SK-N-SH treated with all-trans-retinoic acid at 6 μM for 48 hours (cell line): ENCODE data around the gene SIRT4.

ENCODE experiments used
- ATAC-seq: fragments of 200-7000 bp; cut with Tn5 transposase; 3 replicates; pipeline ENCODE4 v1.9.1; 2020; ENCODE audit warnings: mild to moderate bottlenecking, moderate library complexity
- ARNTL ChIP-seq: fragments of 450-650 bp; formaldehyde crosslinking; IDR thresholded peaks from 2 replicates; pipeline ENCODE4 v1.5.0; 2020; ENCODE audit warnings: low read depth, mild to moderate bottlenecking, moderate library complexity, borderline replicate concordance
- BACH2 ChIP-seq: fragments of 250-450 bp; sonication (Bioruptor Pico); IDR thresholded peaks from 2 replicates; pipeline ENCODE4 v1.9.0; 2021; ENCODE audit warnings: mild to moderate bottlenecking, borderline replicate concordance
- CSDC2 ChIP-seq: fragments of 250-450 bp; sonication (Bioruptor Pico); IDR thresholded peaks from 2 replicates; pipeline ENCODE4 v1.5.0; 2020; ENCODE audit warnings: mild to moderate bottlenecking, moderate library complexity
- CSRNP3 ChIP-seq: fragments of 250-450 bp; sonication (Bioruptor Pico); IDR thresholded peaks from 2 replicates; pipeline ENCODE4 v1.5.1; 2021; ENCODE audit warnings: mild to moderate bottlenecking, moderate library complexity
- ESRRG ChIP-seq: fragments of 250-450 bp; sonication (Bioruptor Pico); IDR thresholded peaks from 2 replicates; pipeline ENCODE4 v1.6.1; 2021; ENCODE audit warnings: mild to moderate bottlenecking
- GLIS3 ChIP-seq: fragments of 250-450 bp; sonication (Bioruptor Pico); IDR thresholded peaks from 2 replicates; pipeline ENCODE4 v1.5.0; 2020; ENCODE audit warnings: mild to moderate bottlenecking, moderate library complexity
- ISL1 ChIP-seq: fragments of 250-450 bp; sonication (Bioruptor Pico); IDR thresholded peaks from 2 replicates; pipeline ENCODE4 v2.1.2; 2022; ENCODE audit warnings: mild to moderate bottlenecking, moderate library complexity
- OSR1 ChIP-seq: fragments of 250-450 bp; sonication (Bioruptor Pico); IDR thresholded peaks from 2 replicates; pipeline ENCODE4 v1.8.0; 2022; ENCODE audit warnings: moderate library complexity, mild to moderate bottlenecking, inconsistent platforms
- POU6F1 ChIP-seq: fragments of 250-450 bp; sonication (Bioruptor Pico); IDR thresholded peaks from 2 replicates; pipeline ENCODE4 v1.8.0; 2021; ENCODE audit warnings: low read depth, mild to moderate bottlenecking, moderate library complexity, borderline replicate concordance
- RARB ChIP-seq: fragments of 250-450 bp; sonication (Bioruptor Pico); IDR thresholded peaks from 2 replicates; pipeline ENCODE4 v1.8.0; 2021; ENCODE audit warnings: mild to moderate bottlenecking, moderate library complexity
- SNAI2 ChIP-seq: fragments of 250-450 bp; sonication (Bioruptor Pico); IDR thresholded peaks from 2 replicates; pipeline ENCODE4 v1.5.0; 2020; ENCODE audit warnings: mild to moderate bottlenecking, moderate library complexity
- TCF4 ChIP-seq: fragments of 250-450 bp; sonication (Bioruptor Pico); IDR thresholded peaks from 2 replicates; pipeline ENCODE4 v1.8.0; 2021; ENCODE audit warnings: mild to moderate bottlenecking, moderate library complexity, borderline replicate concordance
- TOX ChIP-seq: fragments of 250-450 bp; sonication (Bioruptor Pico); IDR thresholded peaks from 2 replicates; pipeline ENCODE4 v1.8.0; 2021; ENCODE audit warnings: mild to moderate bottlenecking, moderate library complexity, borderline replicate concordance
- TSHZ2 ChIP-seq: fragments of 250-450 bp; sonication (Bioruptor Pico); IDR thresholded peaks from 2 replicates; pipeline ENCODE4 v1.5.0; 2020; ENCODE audit warnings: mild to moderate bottlenecking, moderate library complexity
- ZC3H10 ChIP-seq: fragments of 250-450 bp; sonication (Bioruptor Pico); IDR thresholded peaks from 2 replicates; pipeline ENCODE4 v1.5.1; 2021; ENCODE audit warnings: mild to moderate bottlenecking, moderate library complexity
- ZFP3 ChIP-seq: fragments of 250-450 bp; sonication (Bioruptor Pico); IDR thresholded peaks from 2 replicates; pipeline ENCODE4 v1.5.0; 2020; ENCODE audit warnings: mild to moderate bottlenecking, moderate library complexity
- ZFP30 ChIP-seq: fragments of 450-650 bp; formaldehyde crosslinking; IDR thresholded peaks from 2 replicates; pipeline ENCODE4 v1.5.0; 2022; ENCODE audit warnings: mild to moderate bottlenecking, moderate library complexity
- ZNF565 ChIP-seq: fragments of 450-650 bp; formaldehyde crosslinking; conservative IDR thresholded peaks from 2 replicates; pipeline ENCODE4 v1.5.0; 2020; ENCODE audit warnings: low read depth, mild to moderate bottlenecking, moderate library complexity
- ZNF70 ChIP-seq: fragments of 450-650 bp; formaldehyde crosslinking; IDR thresholded peaks from 2 replicates; pipeline ENCODE4 v1.5.0; 2020; ENCODE audit warnings: mild to moderate bottlenecking, moderate library complexity
- ZNF8 ChIP-seq: fragments of 450-650 bp; formaldehyde crosslinking; IDR thresholded peaks from 2 replicates; pipeline ENCODE4 v1.5.0; 2020; ENCODE audit warnings: mild to moderate bottlenecking, moderate library complexity
- TF ChIP-seq, protein P1 (sequence below): fragments of 250-450 bp; sonication (Bioruptor Pico); IDR thresholded peaks from 2 replicates; pipeline ENCODE4 v1.5.1; 2020; ENCODE audit warnings: low read depth, mild to moderate bottlenecking, moderate library complexity
- TF ChIP-seq, protein P2 (sequence below): fragments of 250-450 bp; sonication (Bioruptor Pico); IDR thresholded peaks from 2 replicates; pipeline ENCODE4 v1.8.0; 2020; ENCODE audit warnings: mild to moderate bottlenecking, moderate library complexity, borderline replicate concordance

Gene SIRT4

GRCh38 chr12:120350576-120351350 is 48.6 kb downstream of the SIRT4 start:
- no peak for TF ChIP-seq POU6F1 (CRISPR knock-in tag)
- TF ChIP-seq BACH2 (CRISPR knock-in tag) = no peak
- no peak for TF ChIP-seq SNAI2
- no peak for TF ChIP-seq TCF4 (CRISPR knock-in tag)
- TF ChIP-seq ZNF8 = no peak
- no peak for ATAC-seq

DNA sequence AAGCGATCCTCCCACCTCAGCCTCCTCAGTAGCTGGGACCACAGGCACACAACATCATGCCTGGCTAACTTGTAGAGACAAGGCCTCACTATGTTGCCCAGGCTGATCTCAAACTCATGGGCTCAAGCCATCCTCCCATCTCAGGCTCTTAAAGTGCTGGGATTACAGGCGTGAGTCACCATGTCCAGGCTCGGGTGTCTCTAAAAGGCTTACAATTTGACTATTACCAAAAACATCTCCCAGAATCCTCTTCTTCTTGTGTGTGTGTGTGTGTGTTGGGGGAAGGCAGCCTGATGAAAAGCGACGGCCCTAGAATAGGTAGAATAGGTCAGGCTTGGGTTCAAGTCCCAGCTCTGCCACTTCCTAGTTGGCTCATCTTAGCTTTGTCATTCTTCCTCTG is 50.0 kb downstream of the SIRT4 start:
- ATAC-seq = peak; percentile 21
- TF ChIP-seq ZNF8 (no peak), ZNF70 (CRISPR knock-in tag) (no peak), ZNF565 (CRISPR knock-in tag) (no peak), TOX (no peak), ZC3H10 (CRISPR knock-in tag) (no peak), CSRNP3 (no peak), ZFP3 (CRISPR knock-in tag) (no peak)

- TF ChIP-seq ZNF565 (CRISPR knock-in tag) (no peak), ZFP30 (CRISPR knock-in tag) (no peak), ZC3H10 (CRISPR knock-in tag) (no peak), ARNTL (CRISPR knock-in tag) (no peak), OSR1 (CRISPR knock-in tag) (no peak), ESRRG (CRISPR knock-in tag) (no peak), ISL1 (no peak), CSDC2 (CRISPR knock-in tag) (no peak), BACH2 (CRISPR knock-in tag) (no peak)
Observed at GRCh38 chr12:120353136-120353535, 51.0 kb downstream of the SIRT4 start.

DNA sequence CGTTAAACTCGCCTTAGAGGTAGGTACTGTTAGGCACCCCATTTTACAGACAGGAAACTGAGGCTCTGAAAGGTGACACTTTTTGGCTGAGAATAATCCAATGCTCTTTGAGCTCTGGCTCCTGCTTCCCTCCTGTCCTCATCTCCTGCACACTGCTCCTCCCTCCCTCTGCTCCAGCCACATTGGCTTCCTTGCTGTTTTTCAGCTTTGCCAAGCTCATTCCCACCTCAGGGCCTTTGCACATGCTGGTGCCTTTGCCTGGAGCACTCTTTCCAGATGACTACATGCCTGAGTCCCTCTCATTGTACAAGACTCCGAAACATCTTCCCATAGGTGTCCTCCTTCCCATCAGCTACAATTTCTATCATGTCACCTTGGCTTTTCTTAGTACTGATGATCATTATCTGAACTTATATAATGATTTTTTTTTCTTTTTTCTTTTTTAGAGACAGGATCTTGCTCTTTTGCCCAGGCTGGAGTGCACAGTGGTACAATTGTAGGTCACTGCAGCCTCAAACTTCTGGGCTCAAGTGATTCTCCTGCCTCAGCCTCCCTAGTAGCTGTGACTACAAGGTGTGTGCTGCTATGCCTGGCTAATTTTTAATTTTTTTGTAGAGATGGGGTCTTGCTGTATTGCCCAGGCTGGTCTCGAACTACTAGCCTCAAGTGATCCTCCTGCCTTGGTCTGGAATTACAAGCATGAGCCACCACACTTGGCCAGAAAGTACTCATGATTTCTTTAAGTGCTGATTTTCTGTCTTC is 51.6 kb downstream of the SIRT4 start:
- TF ChIP-seq CSRNP3 = no peak
- no peak for TF ChIP-seq RARB (CRISPR knock-in tag)
- TF ChIP-seq, protein P1, sequence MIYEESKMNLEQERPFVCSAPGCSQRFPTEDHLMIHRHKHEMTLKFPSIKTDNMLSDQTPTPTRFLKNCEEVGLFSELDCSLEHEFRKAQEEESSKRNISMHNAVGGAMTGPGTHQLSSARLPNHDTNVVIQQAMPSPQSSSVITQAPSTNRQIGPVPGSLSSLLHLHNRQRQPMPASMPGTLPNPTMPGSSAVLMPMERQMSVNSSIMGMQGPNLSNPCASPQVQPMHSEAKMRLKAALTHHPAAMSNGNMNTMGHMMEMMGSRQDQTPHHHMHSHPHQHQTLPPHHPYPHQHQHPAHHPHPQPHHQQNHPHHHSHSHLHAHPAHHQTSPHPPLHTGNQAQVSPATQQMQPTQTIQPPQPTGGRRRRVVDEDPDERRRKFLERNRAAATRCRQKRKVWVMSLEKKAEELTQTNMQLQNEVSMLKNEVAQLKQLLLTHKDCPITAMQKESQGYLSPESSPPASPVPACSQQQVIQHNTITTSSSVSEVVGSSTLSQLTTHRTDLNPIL (CRISPR knock-in tag) = no peak
- no peak for TF ChIP-seq ZNF8
- TF ChIP-seq SNAI2 = no peak
- TF ChIP-seq, protein P2, sequence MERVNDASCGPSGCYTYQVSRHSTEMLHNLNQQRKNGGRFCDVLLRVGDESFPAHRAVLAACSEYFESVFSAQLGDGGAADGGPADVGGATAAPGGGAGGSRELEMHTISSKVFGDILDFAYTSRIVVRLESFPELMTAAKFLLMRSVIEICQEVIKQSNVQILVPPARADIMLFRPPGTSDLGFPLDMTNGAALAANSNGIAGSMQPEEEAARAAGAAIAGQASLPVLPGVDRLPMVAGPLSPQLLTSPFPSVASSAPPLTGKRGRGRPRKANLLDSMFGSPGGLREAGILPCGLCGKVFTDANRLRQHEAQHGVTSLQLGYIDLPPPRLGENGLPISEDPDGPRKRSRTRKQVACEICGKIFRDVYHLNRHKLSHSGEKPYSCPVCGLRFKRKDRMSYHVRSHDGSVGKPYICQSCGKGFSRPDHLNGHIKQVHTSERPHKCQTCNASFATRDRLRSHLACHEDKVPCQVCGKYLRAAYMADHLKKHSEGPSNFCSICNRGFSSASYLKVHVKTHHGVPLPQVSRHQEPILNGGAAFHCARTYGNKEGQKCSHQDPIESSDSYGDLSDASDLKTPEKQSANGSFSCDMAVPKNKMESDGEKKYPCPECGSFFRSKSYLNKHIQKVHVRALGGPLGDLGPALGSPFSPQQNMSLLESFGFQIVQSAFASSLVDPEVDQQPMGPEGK (CRISPR knock-in tag) = no peak
- no peak for TF ChIP-seq TCF4 (CRISPR knock-in tag)
- TF ChIP-seq ZC3H10 (CRISPR knock-in tag) = no peak
- TF ChIP-seq OSR1 (CRISPR knock-in tag) = no peak
- no peak for TF ChIP-seq TSHZ2 (CRISPR knock-in tag)
- no peak for TF ChIP-seq GLIS3 (CRISPR knock-in tag)
- no peak for TF ChIP-seq ZFP3 (CRISPR knock-in tag)
- no peak for TF ChIP-seq ISL1
- TF ChIP-seq ARNTL (CRISPR knock-in tag) = no peak
- TF ChIP-seq ZNF70 (CRISPR knock-in tag) = no peak
- TF ChIP-seq, all 23 proteins: peak for 0
- ATAC-seq = no peak

More at GRCh38 chr12:120353136-120353535, 51.0 kb downstream of the SIRT4 start:
- no peak for ATAC-seq
